IPS DF 4.7 (cell line): ENCODE results near the gene CAMKMT.
"Not testable (repeated sequence)": the region's sequence is repeated elsewhere in the genome, so short reads cannot be mapped to it uniquely, and the experiment has no call there.

Source experiments
- DNase-seq: peaks from one replicate; pipeline ENCODE4 v3.0.0-alpha.2; 2013; ENCODE audit warnings: low spot score; ENCODE audit errors: extremely low read depth

The CAMKMT gene

GRCh38 chr2:44496130-44496529 lies 134.4 kb downstream of the CAMKMT start:
- DNase-seq: no peak

GRCh38 chr2:44498551-44498950 lies 136.8 kb downstream of the CAMKMT start:
- DNase-seq: no peak

- not testable (repeated sequence) for DNase-seq
These were observed 143.9 kb downstream of the CAMKMT start for GRCh38 chr2:44505664-44506063.

GRCh38 chr2:44510246-44510645 lies 148.5 kb downstream of the CAMKMT start:
- no peak for DNase-seq

GRCh38 chr2:44515416-44515815 lies 153.7 kb downstream of the CAMKMT start:
- no peak for DNase-seq

GRCh38 chr2:44519026-44519425 lies 157.3 kb downstream of the CAMKMT start:
- no peak for DNase-seq

- no peak for DNase-seq
These were observed 161.1 kb downstream of the CAMKMT start for GRCh38 chr2:44522846-44523245.

- no peak for DNase-seq
These were observed 162.7 kb downstream of the CAMKMT start for GRCh38 chr2:44524347-44524926.

- no peak for DNase-seq
These were observed 164.6 kb downstream of the CAMKMT start for GRCh38 chr2:44526352-44526751.

GRCh38 chr2:44528595-44528994 lies 166.8 kb downstream of the CAMKMT start:
- DNase-seq: no peak

- DNase-seq: no peak
These were observed 167.7 kb downstream of the CAMKMT start for GRCh38 chr2:44529448-44529847.

GRCh38 chr2:44531289-44531688 lies 169.5 kb downstream of the CAMKMT start:
- DNase-seq: no peak

GRCh38 chr2:44532031-44532430 lies 170.3 kb downstream of the CAMKMT start:
- DNase-seq: no peak

GRCh38 chr2:44533508-44533907 lies 171.8 kb downstream of the CAMKMT start:
- DNase-seq: no peak

GRCh38 chr2:44535376-44535775 lies 173.6 kb downstream of the CAMKMT start:
- no peak for DNase-seq

GRCh38 chr2:44537264-44537663 lies 175.5 kb downstream of the CAMKMT start:
- DNase-seq: no peak

- no peak for DNase-seq
These were observed 180.8 kb downstream of the CAMKMT start for GRCh38 chr2:44542520-44542919.

- peak; percentile 79 for DNase-seq
These were observed 182.3 kb downstream of the CAMKMT start for GRCh38 chr2:44543773-44544725.

- no peak for DNase-seq
These were observed 183.3 kb downstream of the CAMKMT start for GRCh38 chr2:44545005-44545404.

GRCh38 chr2:44546459-44547127 lies 184.8 kb downstream of the CAMKMT start:
- DNase-seq: no peak

- no peak for DNase-seq
These were observed 186.0 kb downstream of the CAMKMT start for GRCh38 chr2:44547718-44548117.
